Measurements from ENCODE around the gene EFCAB12. TPM values are rescaled to one million over a fixed set of nuclear protein-coding genes. Genes with fewer than 3 reads are reported as not detected.

The EFCAB12 gene
- polyA plus RNA-seq, 4 donors: 0.04 to 0.89 (median 0.47) TPM

DNA sequence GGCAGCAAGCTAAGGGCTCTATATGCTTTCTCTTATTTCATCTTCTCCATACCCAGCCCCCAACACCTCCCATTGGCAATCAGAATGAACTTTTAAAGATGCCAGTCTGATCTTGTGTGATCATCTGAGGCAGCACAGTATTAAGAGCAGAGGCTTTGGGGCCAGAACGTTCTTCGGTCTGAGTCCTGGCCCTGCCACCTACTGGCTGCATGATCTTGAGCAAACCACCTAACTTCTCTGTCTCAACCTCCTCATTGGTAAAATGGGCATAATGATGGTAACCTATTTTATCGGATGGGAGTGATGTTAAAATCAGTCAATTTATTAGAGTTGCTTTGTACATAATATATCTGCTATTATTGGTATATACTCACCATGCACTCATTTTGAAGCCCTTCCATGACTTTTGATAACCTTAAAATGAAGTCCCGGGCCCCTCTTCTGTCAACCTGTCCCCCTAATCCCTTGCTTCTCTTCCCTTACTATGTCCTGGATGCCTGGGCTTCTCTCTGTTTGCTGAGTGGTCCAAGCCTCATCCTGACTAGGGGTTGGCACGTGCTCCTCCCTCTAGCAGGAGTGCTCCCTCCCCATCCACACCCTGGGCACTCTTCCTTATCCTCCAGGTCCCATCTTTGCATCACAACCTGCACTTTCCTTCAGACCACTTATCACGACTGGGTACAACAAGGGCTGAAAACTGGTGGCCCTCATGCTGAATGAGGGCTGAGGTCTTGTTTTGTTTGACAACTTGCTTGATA is 6.3 kb downstream of the EFCAB12 start:
- DNase-seq (no peak), FAIRE-seq (no peak)
- Histone ChIP-seq H3K27me3 (ENCODE audit: control insufficient read depth in 3 of 3, insufficient read depth in 3 of 3, low read length in 3 of 3) (no peaks in the 10 kb centered on the region), H3K9me3 (ENCODE audit: control insufficient read depth in 2 of 2, insufficient read depth in 1 of 2, low read depth in 1 of 2, low read length in 1 of 2) (no peaks in the 10 kb centered on the region), H3K27ac (ENCODE audit: low read depth in 1 of 3, low read length in 2 of 3) (no peak overlapping the region), H3K4me1 (ENCODE audit: control insufficient read depth in 3 of 3, insufficient read depth in 2 of 3, low read depth in 1 of 3, low read length in 2 of 3) (no peaks in the 10 kb centered on the region), H3K4me3 (ENCODE audit: low read depth in 1 of 3, low read length in 3 of 3) (no peak overlapping the region), H3K36me3 (ENCODE audit: control insufficient read depth in 3 of 3, insufficient read depth in 2 of 3, low read depth in 1 of 3, low read length in 3 of 3) (no peaks in the 10 kb centered on the region)
- WGBS, 3 donors: 80 to 82% (median 81%) methylated on average over 6 of the region's 6 CpGs

GRCh38 chr3:129421236-129421883 is 7.1 kb downstream of the EFCAB12 start:
- H3K27me3 ChIP-seq (ENCODE audit: control insufficient read depth in 3 of 3, insufficient read depth in 3 of 3, low read length in 3 of 3): no peaks in the 10 kb centered on the region
- no peak for DNase-seq
- H3K27ac ChIP-seq (ENCODE audit: low read depth in 1 of 3, low read length in 2 of 3): no peak overlapping the region
- H3K9me3 ChIP-seq (ENCODE audit: control insufficient read depth in 2 of 2, insufficient read depth in 1 of 2, low read depth in 1 of 2, low read length in 1 of 2): no peaks in the 10 kb centered on the region
- no peaks in the 10 kb centered on the region for H3K4me1 ChIP-seq (ENCODE audit: control insufficient read depth in 3 of 3, insufficient read depth in 2 of 3, low read depth in 1 of 3, low read length in 2 of 3)
- no peaks in the 10 kb centered on the region for H3K36me3 ChIP-seq (ENCODE audit: control insufficient read depth in 3 of 3, insufficient read depth in 2 of 3, low read depth in 1 of 3, low read length in 3 of 3)
- FAIRE-seq: no peak
- no peak overlapping the region for H3K4me3 ChIP-seq (ENCODE audit: low read depth in 1 of 3, low read length in 3 of 3)
- WGBS, 3 donors: 93 to 94% (median 93%) methylated on average over 12 of the region's 12 CpGs

GRCh38 chr3:129419476-129419875 is 9.0 kb downstream of the EFCAB12 start:
- Histone ChIP-seq H3K27ac (ENCODE audit: low read depth in 1 of 3, low read length in 2 of 3) (no peak overlapping the region), H3K27me3 (ENCODE audit: control insufficient read depth in 3 of 3, insufficient read depth in 3 of 3, low read length in 3 of 3) (no peaks in the 10 kb centered on the region), H3K36me3 (ENCODE audit: control insufficient read depth in 3 of 3, insufficient read depth in 2 of 3, low read depth in 1 of 3, low read length in 3 of 3) (no peaks in the 10 kb centered on the region), H3K4me1 (ENCODE audit: control insufficient read depth in 3 of 3, insufficient read depth in 2 of 3, low read depth in 1 of 3, low read length in 2 of 3) (peaks cover 0 to 4% (median 0%) of the 10 kb centered on the region in 3 donors), H3K9me3 (ENCODE audit: control insufficient read depth in 2 of 2, insufficient read depth in 1 of 2, low read depth in 1 of 2, low read length in 1 of 2) (no peaks in the 10 kb centered on the region), H3K4me3 (ENCODE audit: low read depth in 1 of 3, low read length in 3 of 3) (no peak overlapping the region)
- 79 to 87% (median 86%) methylated on average over 4 of the region's 4 CpGs for WGBS, 3 donors
- DNase-seq (no peak), FAIRE-seq (no peak)

- FAIRE-seq (no peak), DNase-seq (no peak)
- Histone ChIP-seq H3K4me1 (ENCODE audit: control insufficient read depth in 3 of 3, insufficient read depth in 2 of 3, low read depth in 1 of 3, low read length in 2 of 3) (peaks cover 2 to 15% (median 4%) of the 10 kb centered on the region in 3 donors), H3K27me3 (ENCODE audit: control insufficient read depth in 3 of 3, insufficient read depth in 3 of 3, low read length in 3 of 3) (no peaks in the 10 kb centered on the region), H3K27ac (ENCODE audit: low read depth in 1 of 3, low read length in 2 of 3) (peak overlapping the region in 1 of 3 donors; percentile 69), H3K36me3 (ENCODE audit: control insufficient read depth in 3 of 3, insufficient read depth in 2 of 3, low read depth in 1 of 3, low read length in 3 of 3) (no peaks in the 10 kb centered on the region), H3K4me3 (ENCODE audit: low read depth in 1 of 3, low read length in 3 of 3) (no peak overlapping the region), H3K9me3 (ENCODE audit: control insufficient read depth in 2 of 2, insufficient read depth in 1 of 2, low read depth in 1 of 2, low read length in 1 of 2) (no peaks in the 10 kb centered on the region)
- 80 to 90% (median 88%) methylated on average over 14 of the region's 14 CpGs for WGBS, 3 donors
Measured at GRCh38 chr3:129418041-129418973, 10.1 kb downstream of the EFCAB12 start.

GRCh38 chr3:129417326-129417725 is 11.1 kb downstream of the EFCAB12 start:
- Histone ChIP-seq H3K4me1 (ENCODE audit: control insufficient read depth in 3 of 3, insufficient read depth in 2 of 3, low read depth in 1 of 3, low read length in 2 of 3) (peaks cover 4 to 25% (median 4%) of the 10 kb centered on the region in 3 donors), H3K9me3 (ENCODE audit: control insufficient read depth in 2 of 2, insufficient read depth in 1 of 2, low read depth in 1 of 2, low read length in 1 of 2) (no peaks in the 10 kb centered on the region), H3K27ac (ENCODE audit: low read depth in 1 of 3, low read length in 2 of 3) (peak overlapping the region in 2 of 3 donors; percentile 2 to 69), H3K27me3 (ENCODE audit: control insufficient read depth in 3 of 3, insufficient read depth in 3 of 3, low read length in 3 of 3) (no peaks in the 10 kb centered on the region), H3K4me3 (ENCODE audit: low read depth in 1 of 3, low read length in 3 of 3) (no peak overlapping the region), H3K36me3 (ENCODE audit: control insufficient read depth in 3 of 3, insufficient read depth in 2 of 3, low read depth in 1 of 3, low read length in 3 of 3) (no peaks in the 10 kb centered on the region)
- WGBS, 3 donors: 49 to 83% (median 68%) methylated on average over 1 of the region's 1 CpG
- no peak for FAIRE-seq
- DNase-seq: no peak

DNA sequence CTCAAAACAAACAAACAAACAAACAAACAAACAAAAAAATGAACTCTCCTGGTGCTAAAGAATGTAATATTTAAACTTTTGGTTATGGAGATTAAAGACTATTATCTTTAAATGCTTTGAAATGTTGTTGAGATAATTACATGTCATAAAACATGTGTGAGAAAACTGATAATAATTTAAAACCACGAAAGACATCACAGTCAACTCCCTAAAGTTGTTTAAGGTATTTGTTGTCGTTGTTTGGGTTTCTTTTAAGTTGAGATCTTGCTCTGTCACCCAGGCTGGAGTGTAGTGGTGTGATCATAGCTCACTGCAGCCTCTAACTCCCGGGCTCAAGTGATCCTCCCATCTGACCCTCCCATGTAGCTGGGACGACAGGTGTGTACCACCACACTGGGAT is 12.0 kb downstream of the EFCAB12 start:
- Histone ChIP-seq H3K4me1 (ENCODE audit: control insufficient read depth in 3 of 3, insufficient read depth in 2 of 3, low read depth in 1 of 3, low read length in 2 of 3) (peaks cover 4 to 25% (median 4%) of the 10 kb centered on the region in 3 donors), H3K4me3 (ENCODE audit: low read depth in 1 of 3, low read length in 3 of 3) (no peak overlapping the region), H3K9me3 (ENCODE audit: control insufficient read depth in 2 of 2, insufficient read depth in 1 of 2, low read depth in 1 of 2, low read length in 1 of 2) (no peaks in the 10 kb centered on the region), H3K36me3 (ENCODE audit: control insufficient read depth in 3 of 3, insufficient read depth in 2 of 3, low read depth in 1 of 3, low read length in 3 of 3) (no peaks in the 10 kb centered on the region), H3K27ac (ENCODE audit: low read depth in 1 of 3, low read length in 2 of 3) (no peak overlapping the region), H3K27me3 (ENCODE audit: control insufficient read depth in 3 of 3, insufficient read depth in 3 of 3, low read length in 3 of 3) (no peaks in the 10 kb centered on the region)
- 58 to 76% (median 63%) methylated on average over 4 of the region's 4 CpGs for WGBS, 3 donors
- DNase-seq (no peak), FAIRE-seq (no peak)

DNA sequence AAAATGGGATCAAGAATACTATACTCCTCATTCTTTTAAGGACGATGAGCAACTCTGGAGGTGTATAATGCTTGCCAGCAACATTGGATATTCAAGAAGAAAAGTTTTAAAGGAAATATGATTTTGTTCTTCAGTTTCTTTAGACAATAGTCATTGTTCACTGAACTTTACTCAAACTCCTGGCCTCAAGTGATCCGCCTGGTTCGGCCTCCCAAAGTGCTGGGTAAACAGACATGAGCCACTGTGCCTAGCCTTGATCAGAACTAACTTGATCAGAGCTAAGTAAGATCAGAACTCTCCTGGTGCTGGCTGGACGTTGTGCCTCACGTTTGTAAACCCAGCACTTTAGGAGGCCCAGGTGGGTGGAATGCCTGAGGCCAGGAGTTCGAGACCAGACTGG is 12.6 kb downstream of the EFCAB12 start:
- WGBS, 3 donors: 79 to 85% (median 81%) methylated on average over 6 of the region's 6 CpGs
- H3K36me3 ChIP-seq (ENCODE audit: control insufficient read depth in 3 of 3, insufficient read depth in 2 of 3, low read depth in 1 of 3, low read length in 3 of 3): no peaks in the 10 kb centered on the region
- no peak for FAIRE-seq
- H3K4me1 ChIP-seq (ENCODE audit: control insufficient read depth in 3 of 3, insufficient read depth in 2 of 3, low read depth in 1 of 3, low read length in 2 of 3): peaks cover 4 to 25% (median 4%) of the 10 kb centered on the region in 3 donors
- no peak overlapping the region for H3K4me3 ChIP-seq (ENCODE audit: low read depth in 1 of 3, low read length in 3 of 3)
- no peaks in the 10 kb centered on the region for H3K9me3 ChIP-seq (ENCODE audit: control insufficient read depth in 2 of 2, insufficient read depth in 1 of 2, low read depth in 1 of 2, low read length in 1 of 2)
- DNase-seq: no peak
- no peak overlapping the region for H3K27ac ChIP-seq (ENCODE audit: low read depth in 1 of 3, low read length in 2 of 3)
- H3K27me3 ChIP-seq (ENCODE audit: control insufficient read depth in 3 of 3, insufficient read depth in 3 of 3, low read length in 3 of 3): no peaks in the 10 kb centered on the region

DNA sequence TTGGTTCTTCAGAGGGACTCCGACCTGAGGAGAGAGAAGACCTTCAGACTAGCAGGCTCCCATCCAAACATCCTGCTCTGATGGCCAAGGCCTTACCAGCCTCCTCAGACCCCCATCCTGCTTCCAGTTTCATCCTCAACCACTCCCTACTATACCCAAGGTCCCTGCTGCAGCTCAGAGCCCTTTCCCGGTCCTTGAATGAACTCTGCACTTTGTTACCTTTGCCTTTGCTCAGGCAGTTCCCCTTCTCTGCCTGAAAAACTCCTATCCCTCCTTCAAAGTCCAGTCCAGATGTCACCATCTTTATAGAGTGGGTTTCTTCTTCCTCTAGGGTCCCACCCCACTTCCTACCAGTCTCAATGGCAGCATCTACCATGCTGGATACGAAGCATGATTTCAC is 13.1 kb downstream of the EFCAB12 start:
- H3K4me1 ChIP-seq (ENCODE audit: control insufficient read depth in 3 of 3, insufficient read depth in 2 of 3, low read depth in 1 of 3, low read length in 2 of 3): peaks cover 4 to 25% (median 4%) of the 10 kb centered on the region in 3 donors
- H3K36me3 ChIP-seq (ENCODE audit: control insufficient read depth in 3 of 3, insufficient read depth in 2 of 3, low read depth in 1 of 3, low read length in 3 of 3): no peaks in the 10 kb centered on the region
- no peak overlapping the region for H3K4me3 ChIP-seq (ENCODE audit: low read depth in 1 of 3, low read length in 3 of 3)
- no peaks in the 10 kb centered on the region for H3K27me3 ChIP-seq (ENCODE audit: control insufficient read depth in 3 of 3, insufficient read depth in 3 of 3, low read length in 3 of 3)
- FAIRE-seq (no peak), DNase-seq (peak in 1 of 2 donors; percentile 46)
- no peaks in the 10 kb centered on the region for H3K9me3 ChIP-seq (ENCODE audit: control insufficient read depth in 2 of 2, insufficient read depth in 1 of 2, low read depth in 1 of 2, low read length in 1 of 2)
- H3K27ac ChIP-seq (ENCODE audit: low read depth in 1 of 3, low read length in 2 of 3): no peak overlapping the region
- 63 to 79% (median 67%) methylated on average over 3 of the region's 3 CpGs for WGBS, 3 donors

Measured in small intestine (tissue), 7 donors.